ENCODE data around the gene CDK5R1.
"Not testable (repeated sequence)": the region's sequence is repeated elsewhere in the genome, so short reads cannot be mapped to it uniquely, and the experiment has no call there.

CDK5R1 gene

GRCh38 chr17:32514606-32515005 lies 27.8 kb downstream of the CDK5R1 start:
- peak overlapping the region; percentile 63 for H3K27ac Mint-ChIP-seq
- H3K27me3 Mint-ChIP-seq: no peaks in the 10 kb centered on the region
- H3K9me3 Mint-ChIP-seq: no peaks in the 10 kb centered on the region
- H3K4me3 Mint-ChIP-seq: no peak overlapping the region
- no peak for ATAC-seq
- H3K36me3 Mint-ChIP-seq: no peaks in the 10 kb centered on the region
- H3K4me1 Mint-ChIP-seq: peaks cover 59% of the 10 kb centered on the region

- Mint-ChIP-seq H3K27ac (peak overlapping the region; percentile 63), H3K27me3 (no peaks in the 10 kb centered on the region), H3K4me1 (peaks cover 67% of the 10 kb centered on the region), H3K36me3 (no peaks in the 10 kb centered on the region), H3K4me3 (no peak overlapping the region), H3K9me3 (no peaks in the 10 kb centered on the region)
- peak; percentile 50 for ATAC-seq
These were observed 29.0 kb downstream of the CDK5R1 start for GRCh38 chr17:32515677-32516383.

- Mint-ChIP-seq H3K4me3 (no peak overlapping the region), H3K9me3 (no peaks in the 10 kb centered on the region), H3K27me3 (no peaks in the 10 kb centered on the region), H3K4me1 (peaks cover 67% of the 10 kb centered on the region), H3K27ac (peak overlapping the region; percentile 56), H3K36me3 (no peaks in the 10 kb centered on the region)
- no peak for ATAC-seq
These were observed 29.7 kb downstream of the CDK5R1 start for GRCh38 chr17:32516450-32516849.

- ATAC-seq: peak; percentile 81
- peaks cover 64% of the 10 kb centered on the region for H3K4me1 Mint-ChIP-seq
- H3K27ac Mint-ChIP-seq: peak overlapping the region; percentile 56
- H3K27me3 Mint-ChIP-seq: no peaks in the 10 kb centered on the region
- H3K4me3 Mint-ChIP-seq: no peak overlapping the region
- H3K9me3 Mint-ChIP-seq: no peaks in the 10 kb centered on the region
- H3K36me3 Mint-ChIP-seq: no peaks in the 10 kb centered on the region
These were observed 30.3 kb downstream of the CDK5R1 start for GRCh38 chr17:32516940-32517701.

GRCh38 chr17:32517982-32518381 lies 31.2 kb downstream of the CDK5R1 start:
- H3K9me3 Mint-ChIP-seq: no peaks in the 10 kb centered on the region
- H3K27me3 Mint-ChIP-seq: no peaks in the 10 kb centered on the region
- ATAC-seq: no peak
- H3K27ac Mint-ChIP-seq: peak overlapping the region; percentile 56
- H3K36me3 Mint-ChIP-seq: no peaks in the 10 kb centered on the region
- peaks cover 73% of the 10 kb centered on the region for H3K4me1 Mint-ChIP-seq
- no peak overlapping the region for H3K4me3 Mint-ChIP-seq

- Mint-ChIP-seq H3K4me3 (peak overlapping the region; percentile 56), H3K9me3 (no peaks in the 10 kb centered on the region), H3K27ac (peak overlapping the region; percentile 76), H3K27me3 (no peaks in the 10 kb centered on the region), H3K4me1 (peaks cover 80% of the 10 kb centered on the region), H3K36me3 (no peaks in the 10 kb centered on the region)
- ATAC-seq: no peak
These were observed 31.9 kb downstream of the CDK5R1 start for GRCh38 chr17:32518646-32519227.

- H3K36me3 Mint-ChIP-seq: no peaks in the 10 kb centered on the region
These were observed 32.7 kb downstream of the CDK5R1 start for GRCh38 chr17:32519228-32520103.

GRCh38 chr17:32520104-32520701 lies 33.4 kb downstream of the CDK5R1 start:
- H3K4me3 Mint-ChIP-seq: peak overlapping the region; percentile 56
- peak overlapping the region; percentile 76 for H3K27ac Mint-ChIP-seq
- H3K36me3 Mint-ChIP-seq: no peaks in the 10 kb centered on the region
- H3K9me3 Mint-ChIP-seq: no peaks in the 10 kb centered on the region
- ATAC-seq: peak; percentile 42
- H3K27me3 Mint-ChIP-seq: no peaks in the 10 kb centered on the region
- peaks cover 89% of the 10 kb centered on the region for H3K4me1 Mint-ChIP-seq

More at GRCh38 chr17:32519228-32520103, 32.7 kb downstream of the CDK5R1 start:
- H3K27ac Mint-ChIP-seq: peak overlapping the region; percentile 76
- H3K4me3 Mint-ChIP-seq: peak overlapping the region; percentile 56
- H3K9me3 Mint-ChIP-seq: no peaks in the 10 kb centered on the region
- no peaks in the 10 kb centered on the region for H3K27me3 Mint-ChIP-seq
- ATAC-seq: no peak
- H3K4me1 Mint-ChIP-seq: peaks cover 86% of the 10 kb centered on the region

GRCh38 chr17:32520737-32521404 lies 34.1 kb downstream of the CDK5R1 start:
- peaks cover 89% of the 10 kb centered on the region for H3K4me1 Mint-ChIP-seq
- no peaks in the 10 kb centered on the region for H3K36me3 Mint-ChIP-seq
- peak overlapping the region; percentile 56 for H3K4me3 Mint-ChIP-seq
- H3K27me3 Mint-ChIP-seq: no peaks in the 10 kb centered on the region
- no peaks in the 10 kb centered on the region for H3K9me3 Mint-ChIP-seq
- H3K27ac Mint-ChIP-seq: peak overlapping the region; percentile 76
- no peak for ATAC-seq

- Mint-ChIP-seq H3K27ac (peak overlapping the region; percentile 83), H3K4me3 (peak overlapping the region; percentile 44), H3K9me3 (no peaks in the 10 kb centered on the region), H3K36me3 (peaks cover 3% of the 10 kb centered on the region), H3K27me3 (no peaks in the 10 kb centered on the region), H3K4me1 (peaks cover 76% of the 10 kb centered on the region)
- peak; percentile 85 for ATAC-seq
These were observed 36.4 kb downstream of the CDK5R1 start for GRCh38 chr17:32523017-32523680.

- Mint-ChIP-seq H3K9me3 (no peaks in the 10 kb centered on the region), H3K4me3 (peak overlapping the region; percentile 44), H3K27ac (peak overlapping the region; percentile 83), H3K4me1 (peaks cover 76% of the 10 kb centered on the region), H3K36me3 (peaks cover 4% of the 10 kb centered on the region), H3K27me3 (no peaks in the 10 kb centered on the region)
- ATAC-seq: peak; percentile 81
These were observed 37.2 kb downstream of the CDK5R1 start for GRCh38 chr17:32523827-32524552.

GRCh38 chr17:32524553-32524880 lies 37.7 kb downstream of the CDK5R1 start:
- H3K4me1 Mint-ChIP-seq: peaks cover 75% of the 10 kb centered on the region
- ATAC-seq, H3K9me3 Mint-ChIP-seq, H3K36me3 Mint-ChIP-seq, H3K27me3 Mint-ChIP-seq, H3K4me3 Mint-ChIP-seq: not testable (repeated sequence)
- peak overlapping the region; percentile 83 for H3K27ac Mint-ChIP-seq

- Mint-ChIP-seq H3K36me3 (peaks cover 4% of the 10 kb centered on the region), H3K4me1 (peaks cover 69% of the 10 kb centered on the region), H3K4me3 (no peak overlapping the region), H3K27ac (peak overlapping the region; percentile 20), H3K9me3 (no peaks in the 10 kb centered on the region), H3K27me3 (no peaks in the 10 kb centered on the region)
- ATAC-seq: no peak
These were observed 38.3 kb downstream of the CDK5R1 start for GRCh38 chr17:32525122-32525521.
